Activated naive CD4-positive, alpha-beta T cell treated with anti-CD3 and anti-CD28 coated beads for 36 hours (primary cell): ENCODE data around the gene DGKA. TPM values are rescaled to one million over a fixed set of nuclear protein-coding genes. Genes with fewer than 3 reads are reported as not detected.
"Not testable (repeated sequence)": the region's sequence is repeated elsewhere in the genome, so short reads cannot be mapped to it uniquely, and the experiment has no call there.

Experiments used
- CTCF ChIA-PET: fragments of 350-600 bp; sonication (Branson Sonifier 250); formaldehyde crosslinking; loops from one replicate; lab custom pipeline; 2021; ENCODE audit warnings: antibody characterized with exemption; lab: Charles Lee
- DNase-seq: peaks from one replicate; pipeline ENCODE4 v3.0.0-alpha.2; 2020
- H3K27ac Mint-ChIP-seq: one replicate; pipeline ENCODE4 v1.8.0; 2021; ENCODE audit warnings: mild to moderate bottlenecking, mixed read lengths
- H3K27me3 Mint-ChIP-seq: one replicate; pipeline ENCODE4 v1.8.0; 2021; ENCODE audit warnings: low read depth, mixed read lengths
- H3K36me3 Mint-ChIP-seq: one replicate; pipeline ENCODE4 v1.8.0; 2021; ENCODE audit warnings: low read depth, mixed read lengths
- H3K4me1 Mint-ChIP-seq: one replicate; pipeline ENCODE4 v1.8.0; 2021; ENCODE audit warnings: low read depth, mixed read lengths
- H3K4me3 Mint-ChIP-seq: one replicate; pipeline ENCODE4 v1.8.0; 2021; ENCODE audit warnings: mild to moderate bottlenecking, moderate library complexity, mixed read lengths
- H3K9me3 Mint-ChIP-seq: one replicate; pipeline ENCODE4 v1.8.0; 2021; ENCODE audit warnings: mixed read lengths
- intact Hi-C: fragments of 100-400 bp; cut with micrococcal nuclease; formaldehyde crosslinking; loops from one replicate; pipeline ENCODE4 v1.15.1; 2023
- total RNA-seq, 2 experiments: library from RNA; stranded (reverse); gene quantifications; one replicate each; pipeline ENCODE4 v1.2.3, GENCODE V29; 2021

DGKA gene
- total RNA-seq, 2 experiments from 2014 or later = 285 to 331 TPM

DNA sequence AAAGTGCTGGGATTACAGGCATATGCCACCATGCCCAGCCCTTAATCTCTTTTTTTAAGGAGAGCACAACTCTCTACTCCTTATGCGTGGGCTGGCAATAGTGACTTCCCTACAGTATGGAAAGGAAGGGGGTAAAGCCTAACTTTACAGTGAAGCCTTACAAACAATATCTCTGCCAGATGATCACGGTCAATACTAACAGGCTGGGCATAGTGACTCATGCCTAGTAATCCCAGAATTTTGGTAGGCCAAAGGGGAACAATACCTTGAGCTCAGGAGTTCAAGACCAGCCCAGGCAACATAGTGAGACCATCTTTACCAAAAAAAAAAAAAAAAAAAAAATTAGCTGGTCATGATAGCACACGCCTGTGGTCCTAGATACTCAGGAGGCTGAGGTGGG lies 8.8 kb upstream of the DGKA start:
- DNase-seq = no peak
- peaks cover 40% of the 10 kb centered on the region for H3K4me1 Mint-ChIP-seq
- H3K4me3 Mint-ChIP-seq = no peak overlapping the region
- H3K9me3 Mint-ChIP-seq = no peaks in the 10 kb centered on the region
- no peak overlapping the region for H3K27ac Mint-ChIP-seq
- peaks cover 18% of the 10 kb centered on the region for H3K36me3 Mint-ChIP-seq
- intact Hi-C loops = loop anchor here (10.0 kb wide), 1 partner anchor 1923 kb away; the partner anchor contains the start of gene CTDSP2
- no peaks in the 10 kb centered on the region for H3K27me3 Mint-ChIP-seq
- CTCF ChIA-PET = no interaction called here

- H3K4me3 Mint-ChIP-seq, H3K27me3 Mint-ChIP-seq, DNase-seq, H3K9me3 Mint-ChIP-seq, CTCF ChIA-PET: not testable (repeated sequence)
- peaks cover 24% of the 10 kb centered on the region for H3K36me3 Mint-ChIP-seq
- peak overlapping the region; percentile 10 for H3K27ac Mint-ChIP-seq
- intact Hi-C loops = loop anchor here (10.0 kb wide), 1 partner anchor 1921 kb away; the partner anchor contains the start of gene CTDSP2
- H3K4me1 Mint-ChIP-seq = peaks cover 37% of the 10 kb centered on the region
Observed at GRCh38 chr12:55923648-55924047, 7.3 kb upstream of the DGKA start.

GRCh38 chr12:55925371-55925770 lies 5.6 kb upstream of the DGKA start:
- CTCF ChIA-PET = interaction anchor here (1.3 to 3.5 kb wide), 11 partner anchors 8 to 196 kb away, joined by 3 to 30 read pairs (median 9); partner anchors contain the start of gene CD63
- Mint-ChIP-seq H3K4me1 (peaks cover 48% of the 10 kb centered on the region), H3K9me3 (no peaks in the 10 kb centered on the region), H3K4me3 (peak overlapping the region; percentile 99), H3K27me3 (no peaks in the 10 kb centered on the region), H3K27ac (peak overlapping the region; percentile 100), H3K36me3 (peaks cover 25% of the 10 kb centered on the region)
- intact Hi-C loops = loop anchor here (1.0 to 10.0 kb wide), 5 partner anchors 10 to 1919 kb away; partner anchors contain the start of genes CTDSP2, IL23A, NABP2 and RNF41
- no peak for DNase-seq

DNA sequence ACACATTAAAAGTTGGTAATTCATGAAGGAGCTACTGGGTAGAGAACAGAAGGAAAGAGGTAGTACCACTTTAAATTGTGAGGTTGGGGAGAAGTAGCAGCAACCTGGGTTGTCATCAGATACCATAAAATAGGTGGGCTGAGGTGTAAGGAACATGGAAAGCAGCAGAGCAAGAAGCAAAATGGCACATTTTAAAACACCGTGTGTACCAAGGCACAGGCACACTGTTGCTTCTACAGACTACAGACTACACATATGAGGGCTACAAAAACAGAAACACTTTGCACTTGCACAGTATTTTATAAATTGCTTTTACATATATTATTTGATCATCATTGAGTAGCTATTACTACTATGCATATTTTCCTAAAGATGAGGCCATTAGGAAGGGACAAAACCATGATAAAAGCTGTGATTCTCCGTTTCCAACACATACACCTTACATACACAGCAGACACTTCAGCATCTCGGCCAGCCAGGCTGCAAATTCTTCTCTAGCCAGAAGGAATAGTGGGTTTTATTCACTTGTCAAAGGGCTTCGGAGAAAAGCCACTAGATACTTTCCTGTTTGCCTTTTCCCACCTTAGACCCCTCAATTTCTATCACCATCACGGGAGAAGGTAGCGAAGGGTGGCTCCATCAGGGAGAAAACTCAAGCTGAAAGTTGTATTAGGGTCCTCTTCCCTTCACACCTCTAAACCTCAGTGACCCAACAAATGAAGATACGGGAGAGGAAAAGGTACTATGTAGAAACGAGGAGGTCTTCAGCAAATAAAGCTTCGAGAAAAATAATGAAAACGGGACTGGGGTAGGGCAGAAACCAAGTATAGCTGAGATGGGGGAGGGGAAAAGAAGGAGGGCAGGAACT lies 4.9 kb upstream of the DGKA start:
- Mint-ChIP-seq H3K4me3 (peak overlapping the region; percentile 99), H3K36me3 (peaks cover 27% of the 10 kb centered on the region), H3K4me1 (peaks cover 52% of the 10 kb centered on the region), H3K9me3 (no peaks in the 10 kb centered on the region), H3K27me3 (no peaks in the 10 kb centered on the region), H3K27ac (peak overlapping the region; percentile 100)
- intact Hi-C loops = loop anchor here (1.0 to 10.0 kb wide), 6 partner anchors 11 to 1919 kb away; partner anchors contain the start of genes CD63, CTDSP2, IL23A and NABP2
- no peak for DNase-seq
- CTCF ChIA-PET = interaction anchor here (0.7 to 3.5 kb wide), 20 partner anchors 9 to 197 kb away, joined by 3 to 30 read pairs (median 5); partner anchors contain the start of genes CD63, ORMDL2, RAB5B and RPL41

GRCh38 chr12:55926738-55927587 lies 4.0 kb upstream of the DGKA start:
- H3K27ac Mint-ChIP-seq = peak overlapping the region; percentile 100
- peaks cover 44% of the 10 kb centered on the region for H3K4me1 Mint-ChIP-seq
- H3K36me3 Mint-ChIP-seq = peaks cover 33% of the 10 kb centered on the region

DNA sequence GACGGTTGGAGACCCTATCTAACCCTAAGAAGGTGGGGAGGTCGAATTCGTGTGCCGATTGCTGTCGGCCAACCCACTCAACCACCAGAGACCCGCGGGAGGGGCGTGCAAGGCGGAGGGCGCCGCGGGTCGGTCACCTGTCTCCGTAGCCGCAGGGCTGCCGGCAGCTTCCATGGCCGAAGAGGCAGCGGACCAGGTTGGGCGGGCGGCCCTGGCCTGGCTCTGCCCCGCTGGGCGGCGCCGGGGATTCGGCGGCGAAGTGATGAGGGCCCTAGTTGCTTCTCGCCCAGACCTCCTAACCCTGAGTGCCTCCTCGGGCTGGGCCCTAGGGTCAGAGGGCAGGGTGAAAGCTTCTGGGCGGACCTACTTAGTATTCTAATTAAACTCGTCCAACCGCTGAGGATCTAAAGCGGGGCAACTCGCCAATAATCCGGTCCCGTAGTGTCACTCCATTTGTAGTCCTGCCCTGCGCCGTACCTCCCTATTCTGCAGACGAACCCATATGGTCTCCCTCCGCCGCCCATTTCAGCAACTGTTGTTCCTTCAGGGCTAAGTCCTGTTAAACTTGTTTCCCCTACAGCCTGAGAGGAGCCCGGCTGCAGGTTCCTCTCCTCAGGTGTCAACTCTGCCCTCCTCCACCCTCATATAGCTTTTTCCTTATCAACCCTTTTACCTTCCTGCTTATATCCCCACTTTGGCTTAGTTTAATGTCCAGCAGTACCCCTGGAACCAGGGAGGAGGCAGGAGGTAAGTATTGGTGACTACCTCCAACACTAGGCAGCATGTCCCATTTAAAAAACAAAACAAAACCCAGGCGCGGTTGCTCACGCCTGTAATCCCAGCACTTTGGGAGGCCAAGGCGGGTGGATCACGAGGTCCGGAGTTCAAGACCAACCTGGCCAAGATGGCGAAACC lies 3.1 kb upstream of the DGKA start, which contains the start of gene PYM1:
PYM1 (minus strand) TSS at position 307 of the 915 bp plus-strand sequence; CDS start at position 174, 133 bp downstream.
- peaks cover 41% of the 10 kb centered on the region for H3K4me1 Mint-ChIP-seq
- peak within 1 kb of the TSS; percentile 99 for H3K4me3 Mint-ChIP-seq
- intact Hi-C loops = loop anchor here (1.0 to 10.0 kb wide), 13 partner anchors 7 to 1917 kb away; partner anchors contain the start of genes CD63, CTDSP2, DNAJC14 and IL23A
- peak; percentile 89 for DNase-seq
- CTCF ChIA-PET = interaction anchor here (0.7 to 5.3 kb wide), 9 partner anchors 8 to 203 kb away, joined by 3 to 43 read pairs (median 4); partner anchors contain the start of genes DNAJC14, ORMDL2, RAB5B and SARNP
- peaks cover 36% of the 10 kb centered on the region for H3K36me3 Mint-ChIP-seq
- no peaks in the 10 kb centered on the region for H3K27me3 Mint-ChIP-seq
- H3K27ac Mint-ChIP-seq = peak within 1 kb of the TSS; percentile 100
- no peaks in the 10 kb centered on the region for H3K9me3 Mint-ChIP-seq

More at GRCh38 chr12:55926738-55927587, 4.0 kb upstream of the DGKA start:
- intact Hi-C loops = loop anchor here (1.0 to 10.0 kb wide), 9 partner anchors 8 to 1918 kb away; partner anchors contain the start of genes CD63, CTDSP2, DNAJC14 and IL23A
- CTCF ChIA-PET = interaction anchor here (0.7 to 5.3 kb wide), 22 partner anchors 9 to 202 kb away, joined by 3 to 43 read pairs (median 5); partner anchors contain the start of genes CD63, ORMDL2, RAB5B and RPL41
- Mint-ChIP-seq H3K9me3 (no peaks in the 10 kb centered on the region), H3K4me3 (peak overlapping the region; percentile 99), H3K27me3 (no peaks in the 10 kb centered on the region)
- DNase-seq = peak; percentile 96

DNA sequence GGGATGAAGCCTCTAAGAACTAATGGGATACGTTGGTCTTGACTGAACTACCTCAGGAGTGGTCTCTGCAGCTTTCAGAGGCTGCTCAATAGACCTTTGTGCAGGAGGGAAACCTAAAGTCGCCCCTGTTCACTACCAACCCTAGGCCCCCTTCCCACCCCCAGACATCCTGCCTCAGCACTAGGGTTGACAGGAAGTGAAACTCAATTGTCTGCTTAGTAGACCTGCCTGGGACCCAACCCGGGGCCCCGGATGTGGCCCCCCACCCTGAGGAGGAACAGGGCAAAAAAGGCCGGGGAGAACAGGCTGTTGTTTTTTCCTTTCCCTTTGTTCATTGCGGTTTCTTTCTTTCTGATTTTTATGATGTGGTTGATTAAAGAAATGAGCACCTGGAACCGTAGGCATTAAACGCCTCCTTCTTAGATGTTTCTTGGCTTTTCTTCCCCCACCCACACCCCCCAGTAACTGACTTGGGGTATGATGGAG lies 1.6 kb upstream of the DGKA start:
- H3K4me1 Mint-ChIP-seq = peaks cover 45% of the 10 kb centered on the region
- CTCF ChIA-PET = interaction anchor here (0.6 to 5.3 kb wide), 2 partner anchors 11 to 124 kb away, joined by 4 to 43 read pairs; no protein-coding TSS in a partner anchor

GRCh38 chr12:55931317-55931779 lies 386 bp downstream of the DGKA start:
- H3K27ac Mint-ChIP-seq = peak overlapping the region; percentile 100
- no peak for DNase-seq
- CTCF ChIA-PET = interaction anchor here (0.5 to 5.3 kb wide), 4 partner anchors 9 to 193 kb away, joined by 3 to 43 read pairs (median 4); no protein-coding TSS in a partner anchor
- peaks cover 61% of the 10 kb centered on the region for H3K36me3 Mint-ChIP-seq
- H3K9me3 Mint-ChIP-seq = no peaks in the 10 kb centered on the region
- peaks cover 50% of the 10 kb centered on the region for H3K4me1 Mint-ChIP-seq
- H3K27me3 Mint-ChIP-seq = no peaks in the 10 kb centered on the region
- intact Hi-C loops = loop anchor here (2.0 kb wide), 1 partner anchor 227 kb away; the partner anchor contains the start of gene MYL6
- peak overlapping the region; percentile 99 for H3K4me3 Mint-ChIP-seq

More for the DNA sequence above, 1.6 kb upstream of the DGKA start:
- Mint-ChIP-seq H3K36me3 (peaks cover 43% of the 10 kb centered on the region), H3K9me3 (no peaks in the 10 kb centered on the region), H3K4me3 (peak overlapping the region; percentile 99), H3K27ac (peak overlapping the region; percentile 100), H3K27me3 (no peaks in the 10 kb centered on the region)
- DNase-seq = peak; percentile 96
- intact Hi-C loops = loop anchor here (1.0 to 10.0 kb wide), 11 partner anchors 31 to 1915 kb away; partner anchors contain the start of genes CDK2, CTDSP2, IL23A and NABP2

- Mint-ChIP-seq H3K36me3 (peaks cover 63% of the 10 kb centered on the region), H3K4me3 (peak overlapping the region; percentile 99), H3K4me1 (peaks cover 56% of the 10 kb centered on the region), H3K27ac (peak overlapping the region; percentile 100), H3K27me3 (no peaks in the 10 kb centered on the region), H3K9me3 (no peaks in the 10 kb centered on the region)
- CTCF ChIA-PET = interaction anchor here (0.8 to 5.3 kb wide), 4 partner anchors 8 to 193 kb away, joined by 3 to 43 read pairs (median 4); no protein-coding TSS in a partner anchor
- DNase-seq = peak; percentile 43
- intact Hi-C loops = loop anchor here (2.0 kb wide), 1 partner anchor 227 kb away; the partner anchor contains the start of gene MYL6
Observed at GRCh38 chr12:55931780-55932550, 1.0 kb downstream of the DGKA start.
